Muscle layer of colon (tissue), 2 donors: Measurements from ENCODE around the gene JOSD2.

Source experiments
- H3K27ac ChIP-seq: one replicate; pipeline ENCODE4 v1.7.0; 2013; ENCODE audit warnings: low read depth, mild to moderate bottlenecking, low read length, moderate library complexity
- H3K27me3 ChIP-seq, 2 donors: one replicate each; pipeline ENCODE4 v1.7.0; 2013; ENCODE audit warnings: low read length in 2 of 2, mild to moderate bottlenecking in 2 of 2; ENCODE audit not compliant: insufficient read depth in 2 of 2, control insufficient read depth in 1 of 2
- H3K36me3 ChIP-seq: one replicate; pipeline ENCODE4 v1.7.0; 2013; ENCODE audit warnings: mild to moderate bottlenecking, low read length; ENCODE audit not compliant: insufficient read depth
- H3K4me1 ChIP-seq: one replicate; pipeline ENCODE4 v1.7.0; 2013; ENCODE audit warnings: mild to moderate bottlenecking, low read length; ENCODE audit not compliant: insufficient read depth
- H3K4me3 ChIP-seq, 2 donors: one replicate each; pipeline ENCODE4 v1.7.0; 2013; ENCODE audit warnings: low read length in 2 of 2, low read depth in 1 of 2, mild to moderate bottlenecking in 1 of 2, moderate library complexity in 1 of 2
- H3K9ac ChIP-seq: one replicate; pipeline ENCODE4 v1.7.0; 2013; ENCODE audit warnings: low read length
- H3K9me3 ChIP-seq: one replicate; pipeline ENCODE4 v1.7.0; 2013; ENCODE audit warnings: mild to moderate bottlenecking, low read length
- donor health status: abdominal sarcoma.
- donor health status: Adenocarcinoma of cecum.

The JOSD2 gene

DNA sequence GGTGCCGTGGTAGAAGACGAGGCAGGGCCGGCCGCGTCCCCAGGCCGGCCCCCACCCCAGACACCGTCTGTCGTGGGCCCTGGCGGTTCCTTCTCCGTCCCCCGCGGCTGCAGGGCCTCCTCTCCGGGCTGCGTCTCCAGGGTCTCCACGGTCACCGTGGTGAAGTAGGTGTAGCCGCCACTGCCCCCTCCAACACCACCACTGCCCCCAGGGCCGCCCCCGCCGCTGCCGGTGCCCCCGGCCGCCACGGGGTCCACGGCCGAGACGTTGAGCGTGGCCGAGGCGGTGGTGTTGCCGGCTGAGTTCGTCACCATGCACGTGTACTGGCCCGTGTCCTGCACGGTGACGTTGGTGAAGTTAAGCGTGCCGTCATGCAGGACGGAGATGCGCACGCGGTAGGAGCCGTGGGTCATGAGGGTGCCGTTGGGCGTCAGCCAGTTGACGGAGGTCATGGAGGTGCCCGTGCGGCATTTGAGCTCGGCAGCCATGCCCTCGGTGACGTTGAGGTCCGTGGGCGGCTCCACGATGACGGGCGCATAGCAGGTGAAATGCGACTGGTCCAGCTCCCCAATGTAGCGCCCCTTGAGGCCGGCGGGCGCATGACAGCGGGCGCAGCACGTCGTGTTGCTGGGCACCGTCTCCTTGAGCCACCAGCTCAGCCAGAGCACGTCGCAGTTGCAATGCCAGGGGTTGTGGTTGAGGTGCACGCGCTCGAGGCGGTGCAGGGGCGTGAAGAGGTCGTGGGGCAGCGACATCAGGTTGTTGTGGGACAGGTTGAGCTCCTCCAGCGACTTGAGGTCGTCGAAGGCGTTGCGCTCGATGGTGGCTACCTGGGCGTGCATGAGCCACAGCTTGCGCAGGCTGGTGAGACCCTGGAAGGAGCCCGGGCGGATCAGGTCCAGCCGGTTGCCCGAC is 7.4 kb upstream of the JOSD2 start:
- no peak overlapping the region for H3K4me3 ChIP-seq

DNA sequence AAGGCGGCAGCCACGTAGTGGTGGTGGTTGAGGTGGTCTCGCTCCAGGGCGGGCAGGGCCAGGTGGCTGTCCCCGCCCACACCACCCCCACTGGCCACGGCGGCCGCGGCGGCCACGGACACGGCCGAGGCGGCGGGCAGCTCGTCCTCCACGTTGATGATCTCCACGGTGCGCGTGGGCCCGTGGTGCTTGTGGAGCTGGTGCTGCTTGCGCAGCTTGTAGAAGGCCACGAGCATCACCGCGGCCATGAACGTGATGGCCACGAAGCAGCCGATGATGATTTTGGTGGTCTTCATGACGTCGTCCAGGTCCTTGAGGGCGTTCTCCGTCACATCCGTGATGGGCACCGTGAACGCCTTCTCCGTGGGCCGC is 6.7 kb upstream of the JOSD2 start:
- Histone ChIP-seq H3K9ac (no peak overlapping the region), H3K36me3 (no peaks in the 10 kb centered on the region), H3K4me1 (no peaks in the 10 kb centered on the region), H3K9me3 (no peaks in the 10 kb centered on the region), H3K27me3 (peaks cover 0 to 12% of the 10 kb centered on the region in 2 donors), H3K27ac (no peak overlapping the region), H3K4me3 (no peak overlapping the region)

More for the DNA sequence above, 7.4 kb upstream of the JOSD2 start:
- H3K27me3 ChIP-seq, result peaks cover 0 to 10% of the 10 kb centered on the region in 2 donors
- H3K27ac ChIP-seq, result no peak overlapping the region
- no peaks in the 10 kb centered on the region for H3K4me1 ChIP-seq
- no peaks in the 10 kb centered on the region for H3K36me3 ChIP-seq
- H3K9me3 ChIP-seq, result no peaks in the 10 kb centered on the region
- no peak overlapping the region for H3K9ac ChIP-seq

DNA sequence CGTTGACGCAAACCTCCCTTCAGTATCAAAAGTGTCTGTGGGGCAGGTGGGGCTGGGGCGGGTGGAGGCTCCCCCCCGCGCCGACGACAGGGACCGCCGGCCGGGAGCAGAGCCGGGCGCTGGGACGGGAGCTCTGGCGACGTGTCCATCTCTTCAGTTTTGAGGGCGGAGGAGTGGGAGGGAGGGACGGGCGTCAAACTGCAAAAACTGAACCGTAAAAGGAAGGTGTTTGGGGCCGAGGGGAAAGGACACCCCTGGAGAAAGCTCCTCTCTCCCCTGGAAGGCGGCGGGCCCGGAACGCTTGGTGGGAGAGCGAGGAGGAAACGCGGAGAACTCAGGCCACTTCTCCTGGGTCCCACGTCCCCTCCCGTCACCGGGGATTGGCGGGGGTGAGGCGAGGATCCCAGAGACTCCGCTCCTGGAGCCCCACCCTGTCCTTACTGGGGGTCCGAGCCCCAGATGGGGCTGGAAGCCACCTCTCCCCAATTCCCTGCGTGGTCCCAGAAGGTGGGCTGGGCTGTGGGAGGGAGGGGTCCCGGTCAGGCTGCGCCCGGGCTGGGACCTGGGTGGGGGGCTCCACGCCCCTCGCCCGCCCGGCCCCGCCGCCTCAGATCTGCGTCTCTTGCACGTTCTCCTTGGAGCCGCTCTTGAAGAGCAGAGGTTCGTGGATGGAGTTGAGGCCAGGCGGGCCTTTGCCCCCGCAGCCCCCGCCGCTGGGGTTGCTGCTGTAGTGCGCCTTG is 6.1 kb upstream of the JOSD2 start:
- Histone ChIP-seq H3K27me3 (peaks cover 0 to 12% of the 10 kb centered on the region in 2 donors), H3K4me1 (no peaks in the 10 kb centered on the region), H3K27ac (no peak overlapping the region), H3K36me3 (no peaks in the 10 kb centered on the region), H3K9ac (no peak overlapping the region), H3K9me3 (no peaks in the 10 kb centered on the region), H3K4me3 (no peak overlapping the region)

DNA sequence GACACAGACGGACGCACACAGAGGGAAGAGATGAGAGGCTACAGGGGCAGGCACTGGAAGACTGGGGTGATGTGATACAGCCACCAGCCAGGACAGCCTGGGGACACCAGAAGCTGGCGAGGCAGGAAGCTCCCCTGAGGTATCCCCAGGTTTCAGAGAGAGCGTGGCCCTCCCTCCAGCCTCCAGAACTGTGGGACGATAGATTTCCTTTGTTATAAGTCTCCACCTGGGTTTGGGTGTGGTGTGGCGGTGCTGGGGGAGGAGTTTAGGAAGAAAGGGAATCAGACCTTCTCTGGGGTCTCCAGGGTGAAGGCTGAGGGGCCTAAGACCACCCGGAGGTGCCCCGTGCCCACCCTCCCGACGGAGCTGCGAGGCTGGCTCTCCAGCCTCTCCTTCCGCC is 5.5 kb upstream of the JOSD2 start:
- Histone ChIP-seq H3K27me3 (peaks cover 0 to 12% of the 10 kb centered on the region in 2 donors), H3K9me3 (no peaks in the 10 kb centered on the region), H3K27ac (no peak overlapping the region), H3K9ac (no peak overlapping the region), H3K4me3 (no peak overlapping the region), H3K36me3 (no peaks in the 10 kb centered on the region), H3K4me1 (peaks cover 6% of the 10 kb centered on the region)

DNA sequence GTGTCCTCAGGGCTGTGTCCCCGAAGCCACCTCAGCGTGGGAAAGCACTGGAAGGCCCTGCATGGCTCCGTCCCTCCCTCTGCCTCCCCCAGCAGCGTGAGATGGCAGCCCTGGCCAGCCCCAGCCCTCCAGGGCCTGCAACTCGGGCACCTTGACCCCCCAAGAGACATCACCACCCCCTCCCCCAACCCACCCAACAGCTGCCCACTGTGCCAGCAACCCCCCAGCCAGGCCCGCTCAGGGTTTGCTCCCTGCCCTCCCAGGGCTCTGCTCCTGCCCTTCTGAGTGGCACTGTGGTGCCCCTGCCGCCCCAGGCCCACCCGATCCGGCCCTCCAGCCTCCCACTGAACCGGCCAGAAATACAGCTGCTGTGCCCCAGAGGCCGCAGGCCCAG is 4.2 kb upstream of the JOSD2 start:
- H3K9ac ChIP-seq, result no peak overlapping the region
- H3K4me3 ChIP-seq, result no peak overlapping the region
- no peaks in the 10 kb centered on the region for H3K9me3 ChIP-seq
- H3K27me3 ChIP-seq, result peaks cover 0 to 12% of the 10 kb centered on the region in 2 donors
- peaks cover 12% of the 10 kb centered on the region for H3K4me1 ChIP-seq
- no peaks in the 10 kb centered on the region for H3K36me3 ChIP-seq
- H3K27ac ChIP-seq, result no peak overlapping the region

DNA sequence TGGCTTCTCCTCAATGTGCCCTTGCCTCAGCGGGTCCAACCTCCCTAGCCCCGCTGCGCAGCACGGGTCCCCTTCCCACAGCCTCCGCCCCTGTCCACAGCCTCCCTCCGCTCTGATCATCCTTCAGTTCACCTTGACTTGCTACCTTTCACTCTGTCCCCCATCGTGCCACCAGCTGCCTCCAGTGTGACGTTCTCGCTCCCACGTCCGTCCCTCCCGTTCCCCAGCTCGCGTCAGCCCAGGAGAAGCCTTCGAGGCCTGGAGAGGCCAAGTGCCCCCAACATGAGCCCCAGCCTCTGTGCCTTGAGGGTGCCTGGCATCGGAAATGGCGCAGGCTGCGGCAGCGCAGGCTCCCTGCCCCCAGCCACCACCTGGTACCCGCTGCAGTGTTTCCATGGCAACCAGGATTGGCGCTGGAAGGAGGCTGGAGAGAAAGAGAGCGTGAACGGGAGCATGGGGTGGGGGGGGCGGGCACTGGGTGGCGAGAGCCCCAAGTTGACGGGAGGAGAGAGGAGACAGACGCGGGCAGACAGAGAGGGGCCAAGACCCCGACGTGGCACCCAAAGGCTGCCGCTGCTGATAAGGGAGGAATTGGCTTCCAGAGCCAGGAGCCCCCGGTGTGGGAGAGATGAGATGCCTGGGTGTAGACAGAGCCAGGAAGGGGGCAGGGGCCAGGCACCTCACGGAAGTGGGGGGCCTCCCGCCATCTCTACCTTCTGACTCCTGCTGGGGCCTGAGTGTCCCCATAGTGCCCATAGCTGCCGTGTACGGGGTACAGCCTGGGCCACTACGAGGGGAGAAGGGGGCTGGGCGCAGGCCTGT is 3.6 kb upstream of the JOSD2 start:
- Histone ChIP-seq H3K9ac (no peak overlapping the region), H3K4me1 (peaks cover 16% of the 10 kb centered on the region), H3K27ac (no peak overlapping the region), H3K9me3 (no peaks in the 10 kb centered on the region), H3K4me3 (no peak overlapping the region), H3K27me3 (peaks cover 0 to 12% of the 10 kb centered on the region in 2 donors), H3K36me3 (no peaks in the 10 kb centered on the region)

DNA sequence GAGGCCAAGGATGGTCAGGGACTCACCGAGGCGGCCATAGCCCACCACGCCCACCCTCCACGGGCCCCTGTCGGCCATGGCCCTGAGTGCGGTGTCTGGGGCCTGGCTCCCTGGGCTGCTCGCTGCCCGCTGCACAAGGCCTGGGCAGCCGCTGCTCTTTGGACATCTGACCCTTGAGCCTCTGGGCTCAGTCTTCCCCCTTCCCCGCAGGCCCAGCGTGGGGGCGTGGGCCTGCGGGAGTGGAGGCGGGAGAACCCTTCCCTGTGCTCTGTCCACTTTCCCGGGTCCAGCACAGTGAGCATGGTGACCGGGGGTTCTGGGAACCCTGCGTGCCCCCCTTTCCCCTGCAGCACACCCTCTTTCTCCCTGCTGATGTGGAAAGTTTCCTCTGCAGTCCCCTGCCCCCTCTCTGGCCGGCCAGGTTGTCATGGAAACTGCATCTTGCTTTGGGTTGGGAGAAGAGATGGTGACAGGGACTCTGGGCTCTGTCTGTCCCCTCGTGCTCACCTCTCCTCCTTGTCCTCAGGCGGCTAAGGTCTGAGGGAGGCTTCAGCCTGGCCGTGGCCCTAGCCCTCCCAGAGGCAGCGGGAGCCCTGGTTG is 2.9 kb upstream of the JOSD2 start, which contains the start of gene ASPDH:
ASPDH (minus strand) TSS at position 168 of the 600 bp plus-strand sequence; CDS start at position 78, 90 bp downstream.
- Histone ChIP-seq H3K9me3 (no peaks in the 10 kb centered on the region), H3K27ac (no peak within 1 kb of the TSS), H3K36me3 (no peaks in the 10 kb centered on the region), H3K9ac (no peak within 1 kb of the TSS), H3K4me1 (peaks cover 16% of the 10 kb centered on the region), H3K4me3 (no peak within 1 kb of the TSS), H3K27me3 (peaks cover 0 to 12% of the 10 kb centered on the region in 2 donors)

DNA sequence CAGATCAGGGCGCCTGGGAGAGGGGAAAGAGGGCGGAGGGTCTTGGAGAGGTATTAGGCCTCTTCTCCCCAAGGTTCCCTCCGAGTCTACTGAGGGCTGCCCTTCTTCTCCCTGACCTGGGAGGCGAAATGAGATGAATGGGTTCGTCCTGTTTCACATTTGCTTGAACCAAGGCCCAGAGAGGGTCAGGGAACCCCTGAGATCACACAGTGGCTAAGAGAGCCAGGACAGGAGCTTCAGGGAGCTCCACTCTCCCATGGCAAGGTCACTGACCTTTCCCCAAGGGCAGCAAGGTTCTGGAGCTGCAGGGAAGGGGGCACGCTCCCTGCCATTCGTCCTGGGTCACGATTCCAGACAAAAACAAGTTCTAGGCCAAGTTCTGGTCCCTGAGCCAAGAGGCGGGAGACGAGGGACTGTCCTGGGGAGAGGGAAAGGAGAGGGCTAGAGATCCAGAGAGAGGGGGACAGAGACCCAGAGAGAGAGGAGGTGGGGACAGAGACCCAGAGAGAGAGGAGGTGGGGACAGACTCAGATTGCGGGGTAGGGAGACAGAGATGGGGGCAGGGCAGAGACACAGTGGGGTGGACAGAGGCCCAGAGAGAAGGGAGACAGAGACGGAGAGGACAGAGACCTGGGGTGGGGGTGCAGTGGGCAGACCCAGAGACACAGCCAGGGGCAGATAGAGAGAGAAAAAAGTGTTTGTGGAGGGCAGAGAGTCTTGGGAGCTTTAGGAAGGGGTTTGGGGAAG is 2.2 kb upstream of the JOSD2 start:
- peaks cover 0 to 12% of the 10 kb centered on the region in 2 donors for H3K27me3 ChIP-seq

DNA sequence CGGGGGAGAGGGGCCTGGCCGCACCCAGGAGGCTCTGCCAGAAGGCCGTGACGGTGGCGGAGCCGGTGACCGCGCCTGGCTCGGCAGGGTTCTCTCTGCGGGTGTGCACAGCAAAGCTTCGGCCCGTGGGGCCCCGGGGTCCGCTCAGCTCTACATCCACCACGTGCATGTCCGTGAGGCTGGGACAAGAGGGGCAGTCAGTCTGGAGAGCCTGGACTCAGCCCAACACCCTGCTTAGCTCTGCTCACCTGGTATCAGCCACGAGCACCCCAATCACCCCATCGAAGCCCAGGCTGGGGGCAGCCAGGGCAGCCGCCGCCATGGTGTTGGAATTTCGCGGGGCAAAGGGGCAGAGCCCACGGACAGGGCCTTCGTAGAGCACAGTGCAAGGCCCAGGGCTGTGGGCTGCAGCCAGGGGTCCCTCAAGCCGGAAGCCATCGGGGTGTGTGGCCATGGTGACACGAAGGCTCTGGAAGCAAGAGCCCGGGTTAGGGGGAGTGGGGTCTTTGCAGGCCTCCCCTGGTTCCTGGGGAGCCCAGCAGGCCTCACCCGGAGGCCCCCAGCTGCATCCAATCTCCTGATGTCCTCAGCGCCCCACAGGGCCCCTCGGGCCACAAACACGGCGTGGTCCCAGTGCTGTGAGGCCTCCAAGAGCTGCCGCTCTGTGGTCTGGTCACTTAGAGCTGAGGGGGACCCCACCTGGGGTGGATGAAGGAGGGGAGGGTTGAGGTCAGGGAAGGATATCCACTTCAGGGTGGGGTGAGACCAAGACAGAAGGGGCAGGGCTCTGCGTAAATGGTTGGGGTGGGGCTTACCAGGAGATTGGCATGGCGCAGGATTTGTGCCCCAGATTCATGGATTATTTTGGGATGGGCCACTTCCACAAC is 1.4 kb upstream of the JOSD2 start:
- peaks cover 0 to 12% of the 10 kb centered on the region in 2 donors for H3K27me3 ChIP-seq
- peaks cover 16% of the 10 kb centered on the region for H3K4me1 ChIP-seq
- no peak overlapping the region for H3K27ac ChIP-seq
- no peak overlapping the region for H3K4me3 ChIP-seq
- H3K36me3 ChIP-seq, result no peaks in the 10 kb centered on the region
- no peaks in the 10 kb centered on the region for H3K9me3 ChIP-seq
- no peak overlapping the region for H3K9ac ChIP-seq

More for the DNA sequence above, 2.2 kb upstream of the JOSD2 start:
- Histone ChIP-seq H3K36me3 (no peaks in the 10 kb centered on the region), H3K9me3 (no peaks in the 10 kb centered on the region), H3K27ac (no peak overlapping the region), H3K9ac (no peak overlapping the region), H3K4me3 (no peak overlapping the region), H3K4me1 (peaks cover 16% of the 10 kb centered on the region)

DNA sequence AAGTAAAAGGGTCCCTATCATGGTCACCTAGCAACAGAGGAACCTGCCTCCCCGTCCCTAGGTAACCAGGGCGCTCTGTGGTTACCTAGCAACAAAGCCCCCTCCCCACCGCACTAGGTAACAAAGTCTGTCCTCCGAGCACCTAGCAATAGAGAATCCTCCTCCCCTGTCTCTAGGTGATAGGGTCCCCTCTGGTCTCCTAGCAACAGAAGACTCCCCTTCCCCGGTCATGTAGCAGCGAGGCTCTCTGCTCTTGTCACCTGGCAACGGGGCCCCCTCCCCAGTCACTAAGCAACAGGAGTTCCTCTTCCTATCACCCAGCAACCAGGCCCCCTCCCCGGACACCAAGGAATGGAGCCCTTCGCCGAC is 307 bp downstream of the JOSD2 start:
- Histone ChIP-seq H3K4me1 (peaks cover 16% of the 10 kb centered on the region), H3K36me3 (no peaks in the 10 kb centered on the region), H3K9ac (peak overlapping the region; percentile 76), H3K9me3 (no peaks in the 10 kb centered on the region), H3K27me3 (peaks cover 0 to 12% of the 10 kb centered on the region in 2 donors), H3K27ac (peak overlapping the region; percentile 58), H3K4me3 (peak overlapping the region; percentile 77 to 93)
